NCI-H345 treated with DMSO at 0.1 percent for 48 hours (cell line): ENCODE data around the gene SEC16B.

Experiments used
- DNase-seq: peaks from one replicate; lab custom pipeline; 2025; ENCODE audit not compliant: unreplicated experiment; lab: John Stamatoyannopoulos, UW

SEC16B gene

GRCh38 chr1:177941976-177942375, 27.9 kb downstream of the SEC16B start:
- DNase-seq: no peak

- DNase-seq: no peak
These were observed 29.2 kb downstream of the SEC16B start for GRCh38 chr1:177940682-177941081.

- DNase-seq: no peak
These were observed 31.9 kb downstream of the SEC16B start for GRCh38 chr1:177937931-177938330.

- DNase-seq: no peak
These were observed 32.6 kb downstream of the SEC16B start for GRCh38 chr1:177937174-177937770.

GRCh38 chr1:177935638-177936415, 34.0 kb downstream of the SEC16B start:
- DNase-seq: no peak

GRCh38 chr1:177934927-177935326, 34.9 kb downstream of the SEC16B start:
- no peak for DNase-seq

- no peak for DNase-seq
These were observed 35.4 kb downstream of the SEC16B start for GRCh38 chr1:177934461-177934860.

GRCh38 chr1:177933881-177934280, 36.0 kb downstream of the SEC16B start:
- DNase-seq: no peak

GRCh38 chr1:177932123-177932522, 37.7 kb downstream of the SEC16B start:
- DNase-seq: no peak

GRCh38 chr1:177928952-177929351, 40.9 kb downstream of the SEC16B start:
- DNase-seq: no peak

- DNase-seq: no peak
These were observed 41.7 kb downstream of the SEC16B start for GRCh38 chr1:177928194-177928593.

- no peak for DNase-seq
These were observed 42.7 kb downstream of the SEC16B start for GRCh38 chr1:177927021-177927596.

GRCh38 chr1:177926201-177926600, 43.7 kb downstream of the SEC16B start:
- DNase-seq: no peak

- DNase-seq: no peak
These were observed 44.9 kb downstream of the SEC16B start for GRCh38 chr1:177925006-177925405.

- no peak for DNase-seq
These were observed 46.4 kb downstream of the SEC16B start for GRCh38 chr1:177923441-177923840.

- DNase-seq: no peak
These were observed 47.6 kb downstream of the SEC16B start for GRCh38 chr1:177922209-177922608.

- no peak for DNase-seq
These were observed 48.3 kb downstream of the SEC16B start for GRCh38 chr1:177921590-177921989.

- DNase-seq: no peak
These were observed 49.8 kb downstream of the SEC16B start for GRCh38 chr1:177920091-177920490.

GRCh38 chr1:177915641-177916040, 54.2 kb downstream of the SEC16B start:
- DNase-seq: no peak

GRCh38 chr1:177914603-177915002, 55.3 kb downstream of the SEC16B start:
- DNase-seq: no peak

GRCh38 chr1:177913762-177914540, 55.9 kb downstream of the SEC16B start:
- DNase-seq: peak; percentile 29

- DNase-seq: no peak
These were observed 56.9 kb downstream of the SEC16B start for GRCh38 chr1:177912991-177913390.
